IMR-90 (cell line): Measurements from ENCODE around the gene MTUS2. TPM values are rescaled to one million over a fixed set of nuclear protein-coding genes. Genes with fewer than 3 reads are reported as not detected.

Experiments
- ATAC-seq: fragments of 200-7000 bp; cut with Tn5 transposase; 2 replicates; pipeline ENCODE4 v1.9.1; 2020; ENCODE audit warnings: low read depth, mild to moderate bottlenecking, moderate library complexity
- BruUV-seq: library from RNA; stranded (reverse); fragments of 400-500 nt; replicated peaks from 2 replicates; lab custom pipeline; 2021; lab: Mats Ljungman, UMichigan
- CTCF ChIA-PET: fragments of 300-600 bp; formaldehyde crosslinking; extraction: SDS; loops from one replicate; lab custom pipeline; 2021; ENCODE audit warnings: antibody characterized with exemption; lab: Yijun Ruan, JAX
- POLR2A ChIA-PET: fragments of 300-600 bp; sonication (Branson Sonifier 250); formaldehyde crosslinking; loops from one replicate; lab custom pipeline; 2022; ENCODE audit warnings: antibody characterized with exemption; ENCODE audit not compliant: unreplicated experiment; lab: Charles Lee
- DNase-seq: peaks from one replicate; pipeline ENCODE4 v3.0.0; 2013
- H2AFZ ChIP-seq: replicated peaks from 2 replicates; pipeline ENCODE3; 2013; ENCODE audit warnings: low read length, mild to moderate bottlenecking; ENCODE audit not compliant: poor library complexity
- H2AK5ac ChIP-seq: 2 replicates; pipeline ENCODE4 v1.6.1; 2013; ENCODE audit warnings: low read depth, low read length, inconsistent platforms
- H2AK9ac ChIP-seq: replicated peaks from 2 replicates; pipeline ENCODE3; 2013; ENCODE audit warnings: mild to moderate bottlenecking, low read depth, low read length, moderate library complexity; ENCODE audit not compliant: poor library complexity
- H2BK120ac ChIP-seq: 2 replicates; pipeline ENCODE4 v1.6.1; 2013; ENCODE audit warnings: low read depth, low read length, inconsistent platforms
- H2BK15ac ChIP-seq: 3 replicates; pipeline ENCODE4 v1.6.1; 2013; ENCODE audit warnings: low read depth, low read length, inconsistent platforms
- H2BK20ac ChIP-seq: 2 replicates; pipeline ENCODE4 v1.6.1; 2013; ENCODE audit warnings: low read depth, mild to moderate bottlenecking, inconsistent platforms, low read length, moderate library complexity
- H2BK5ac ChIP-seq: 2 replicates; pipeline ENCODE4 v1.6.1; 2013; ENCODE audit warnings: mild to moderate bottlenecking, low read depth, low read length, inconsistent platforms; ENCODE audit not compliant: poor library complexity, severe bottlenecking
- H3K14ac ChIP-seq: replicated peaks from 2 replicates; pipeline ENCODE4 v1.6.1; 2013; ENCODE audit warnings: low read depth, low read length, inconsistent platforms
- H3K18ac ChIP-seq: 2 replicates; pipeline ENCODE4 v1.6.1; 2013; ENCODE audit warnings: low read depth, low read length, control low read depth
- H3K23ac ChIP-seq: 2 replicates; pipeline ENCODE4 v1.6.1; 2013; ENCODE audit warnings: low read depth, low read length, inconsistent platforms
- H3K27ac ChIP-seq: 2 replicates; pipeline ENCODE4 v1.5.1; 2013; ENCODE audit warnings: mild to moderate bottlenecking, control low read depth, low read length; ENCODE audit not compliant: insufficient read depth
- H3K27me3 ChIP-seq: 2 replicates; pipeline ENCODE4 v1.6.1; 2013; ENCODE audit warnings: low read length; ENCODE audit not compliant: control insufficient read depth, insufficient read depth
- H3K36me3 ChIP-seq: 2 replicates; pipeline ENCODE4 v1.6.1; 2013; ENCODE audit warnings: low read length, mixed read lengths; ENCODE audit not compliant: control insufficient read depth, insufficient read depth
- H3K4ac ChIP-seq: 2 replicates; pipeline ENCODE4 v1.6.1; 2013; ENCODE audit warnings: low read depth, low read length, inconsistent platforms
- H3K4me1 ChIP-seq: 2 replicates; pipeline ENCODE4 v1.6.1; 2013; ENCODE audit warnings: low read length, mixed read lengths; ENCODE audit not compliant: control insufficient read depth, insufficient read depth
- H3K4me2 ChIP-seq: 2 replicates; pipeline ENCODE4 v1.6.1; 2013; ENCODE audit warnings: low read depth, mild to moderate bottlenecking, control low read depth, low read length, moderate library complexity
- H3K4me3 ChIP-seq: 2 replicates; pipeline ENCODE4 v1.5.1; 2013; ENCODE audit warnings: low read depth, mild to moderate bottlenecking, control low read depth, low read length, moderate library complexity; ENCODE audit not compliant: insufficient read depth
- H3K56ac ChIP-seq: 2 replicates; pipeline ENCODE4 v1.6.1; 2013; ENCODE audit warnings: low read length, inconsistent platforms; ENCODE audit not compliant: insufficient read depth; ENCODE audit errors: extremely low read depth
- H3K79me1 ChIP-seq, 2 experiments: 2 replicates each; pipeline ENCODE4 v1.6.1; 2013; ENCODE audit warnings: low read length in 2 of 2, inconsistent platforms in 1 of 2, low read depth in 1 of 2
- H3K9ac ChIP-seq: 2 replicates; pipeline ENCODE4 v1.6.1; 2013; ENCODE audit warnings: low read depth, low read length, control low read depth
- H3K9me1 ChIP-seq: 2 replicates; pipeline ENCODE4 v1.6.1; 2013; ENCODE audit warnings: low read length, inconsistent platforms; ENCODE audit not compliant: insufficient read depth
- H3K9me3 ChIP-seq: 2 replicates; pipeline ENCODE4 v1.6.1; 2013; ENCODE audit warnings: low read length; ENCODE audit not compliant: control insufficient read depth, insufficient read depth
- H4K20me1 ChIP-seq: 2 replicates; pipeline ENCODE4 v1.6.1; 2013; ENCODE audit warnings: low read length, inconsistent platforms; ENCODE audit not compliant: insufficient read depth
- H4K5ac ChIP-seq: 2 replicates; pipeline ENCODE4 v1.6.1; 2013; ENCODE audit warnings: mild to moderate bottlenecking, low read depth, low read length, control low read depth
- H4K8ac ChIP-seq, 2 experiments: 2 replicates each; pipeline ENCODE4 v1.6.1; 2013; ENCODE audit warnings: low read depth in 2 of 2, low read length in 2 of 2, control low read depth in 1 of 2, inconsistent platforms in 1 of 2
- H4K91ac ChIP-seq: 2 replicates; pipeline ENCODE4 v1.6.1; 2013; ENCODE audit warnings: low read depth, low read length, inconsistent platforms; ENCODE audit not compliant: insufficient read depth
- BHLHE40 ChIP-seq: fragments of 150-350 bp; IDR thresholded peaks from 2 replicates; pipeline ENCODE4 v1.6.1; 2016; ENCODE audit warnings: mild to moderate bottlenecking, low read depth, low read length
- FOS ChIP-seq: fragments of 150-350 bp; IDR thresholded peaks from 2 replicates; pipeline ENCODE4 v1.6.1; 2016; ENCODE audit warnings: low read depth, low read length
- MAFK ChIP-seq: IDR thresholded peaks from 2 replicates; pipeline ENCODE4 v1.6.1; 2012; ENCODE audit warnings: low read depth, low read length, improper control_type of control experiment
- USF2 ChIP-seq: fragments of 150-350 bp; IDR thresholded peaks from 2 replicates; pipeline ENCODE4 v1.6.1; 2017; ENCODE audit warnings: mild to moderate bottlenecking, antibody characterized with exemption, low read length, low read depth
- WGBS, 2 experiments: methylation state at CpG; one replicate each; pipeline versions ENCODE4 v1.1.5 to v1.1.7; 2013; ENCODE audit warnings: missing lambda C conversion rate in 2 of 2; ENCODE audit not compliant: insufficient read length in 1 of 2; ENCODE audit errors: extremely low coverage in 2 of 2; 5-methylcytosine and 5-hydroxymethylcytosine counted together
- dilution Hi-C: fragments of 300-500 bp; cut with HindIII; formaldehyde crosslinking; loops from one replicate; pipeline ENCODE4 v1.14.3; 2018; ENCODE audit warnings: low sequenced_read_pairs; ENCODE audit not compliant: unreplicated experiment
- in situ Hi-C: fragments of 300-500 bp; cut with MboI; formaldehyde crosslinking; loops from 3 replicates; pipeline ENCODE4 v1.14.3; 2019; ENCODE audit warnings: low sequenced_read_pairs, inconsistent platforms, mixed read lengths
- intact Hi-C: fragments of 100-400 bp; cut with micrococcal nuclease; formaldehyde crosslinking; loops from 2 replicates; pipeline ENCODE4 v1.10.0; 2022
- polyA plus RNA-seq, 3 experiments: library from polyadenylated mRNA; depleted of rRNA; stranded (reverse); fragments of >200 nt; gene quantifications; 2 replicates each; pipeline ENCODE4 v1.2.3, GENCODE V29; 2012; ENCODE audit warnings: low replicate concordance in 1 of 3
- total RNA-seq: library from RNA; depleted of rRNA; stranded (reverse); fragments of >200 nt; gene quantifications from 2 replicates; pipeline ENCODE4 v1.2.3, GENCODE V29; 2012
- TF ChIP-seq, protein P1 (sequence below): fragments of 150-350 bp; IDR thresholded peaks from 2 replicates; pipeline ENCODE4 v1.6.1; 2016; ENCODE audit warnings: low read depth, mild to moderate bottlenecking, low read length, moderate library complexity, borderline replicate concordance

The MTUS2 gene
- total and polyA plus RNA-seq, 2 of the 4 experiments (the other 2 are of a cell fraction): under 0.01 to 0.02 TPM

DNA sequence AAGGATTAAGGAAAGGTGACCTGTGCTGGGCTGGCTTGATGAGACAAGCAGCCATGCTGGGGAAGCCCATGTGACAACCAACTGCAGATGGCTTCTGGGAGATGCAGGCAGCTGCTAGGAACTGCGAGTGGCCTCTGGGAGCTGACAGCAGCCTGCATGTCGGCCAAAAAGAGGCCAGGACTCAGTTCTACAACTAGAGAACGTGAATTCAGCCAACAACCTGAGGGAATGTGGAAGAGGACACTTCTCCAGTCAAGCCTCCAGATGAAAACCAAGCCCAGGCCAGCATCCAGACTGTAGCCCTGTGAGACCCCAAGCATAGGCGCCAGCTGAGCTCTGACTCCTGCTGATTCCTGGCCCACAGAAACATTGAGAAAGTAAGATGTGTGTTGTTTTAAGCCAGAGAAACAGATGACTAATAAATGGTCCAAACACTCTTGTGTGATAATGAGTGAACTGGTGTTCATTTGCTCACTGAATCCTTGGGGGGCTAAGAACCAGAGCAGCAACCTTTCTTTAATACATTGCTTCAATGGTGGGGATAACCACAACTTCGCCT is 730.4 kb downstream of the MTUS2 start:
- Histone ChIP-seq H3K4me1 (no peaks in the 10 kb centered on the region), H2AFZ (no peak overlapping the region), H3K36me3 (peaks cover 35% of the 10 kb centered on the region), H4K91ac (no peak overlapping the region), H2BK15ac (no peak overlapping the region), H2AK9ac (no peak overlapping the region), H3K56ac (no peak overlapping the region), H3K9me1 (peaks cover 29% of the 10 kb centered on the region), H2AK5ac (no peak overlapping the region), H3K9ac (no peak overlapping the region), H3K9me3 (no peaks in the 10 kb centered on the region), H2BK120ac (no peak overlapping the region), H3K27me3 (no peaks in the 10 kb centered on the region), H3K27ac (no peak overlapping the region), H3K18ac (no peak overlapping the region), H4K5ac (no peak overlapping the region), H4K8ac (no peak overlapping the region), H2BK5ac (no peak overlapping the region), H2BK20ac (no peak overlapping the region), H3K14ac (no peak overlapping the region), H3K4ac (no peak overlapping the region), H4K20me1 (peaks cover 64% of the 10 kb centered on the region), H3K23ac (no peak overlapping the region), H3K4me3 (no peak overlapping the region), H3K4me2 (no peak overlapping the region), H3K79me1 (peaks cover 40 to 94% of the 10 kb centered on the region in 2 experiments)
- dilution Hi-C loops (no loop called here), intact Hi-C loops (no loop called here), in situ Hi-C loops (no loop called here)
- WGBS, 2 experiments: 100% methylated on average over 2 of the region's 5 CpGs; no CpG with 5 or more reads in 1 of the 2 experiments
- no TSS peak for BruUV-seq
- TF ChIP-seq MAFK: no peak
- TF ChIP-seq USF2: no peak
- no peak for TF ChIP-seq BHLHE40
- TF ChIP-seq FOS: no peak
- TF ChIP-seq, protein P1, sequence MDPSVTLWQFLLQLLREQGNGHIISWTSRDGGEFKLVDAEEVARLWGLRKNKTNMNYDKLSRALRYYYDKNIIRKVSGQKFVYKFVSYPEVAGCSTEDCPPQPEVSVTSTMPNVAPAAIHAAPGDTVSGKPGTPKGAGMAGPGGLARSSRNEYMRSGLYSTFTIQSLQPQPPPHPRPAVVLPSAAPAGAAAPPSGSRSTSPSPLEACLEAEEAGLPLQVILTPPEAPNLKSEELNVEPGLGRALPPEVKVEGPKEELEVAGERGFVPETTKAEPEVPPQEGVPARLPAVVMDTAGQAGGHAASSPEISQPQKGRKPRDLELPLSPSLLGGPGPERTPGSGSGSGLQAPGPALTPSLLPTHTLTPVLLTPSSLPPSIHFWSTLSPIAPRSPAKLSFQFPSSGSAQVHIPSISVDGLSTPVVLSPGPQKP: no peak
- ChIA-PET CTCF (interaction anchor here (1.0 kb wide), 1 partner anchor 13 kb away, joined by 3 read pairs; no protein-coding TSS in a partner anchor), POLR2A (no interaction called here)
- ATAC-seq (no peak), DNase-seq (peak; percentile 6)
